B cell (primary cell): ENCODE measurements around the gene KIF26B. TPM values are rescaled to one million over a fixed set of nuclear protein-coding genes. Genes with fewer than 3 reads are reported as not detected.

Experiments
- ATAC-seq: fragments of 200-7000 bp; cut with Tn5 transposase; one replicate; pipeline ENCODE4 v1.10.0; 2021; ENCODE audit warnings: low read depth, mild to moderate bottlenecking, moderate number of reproducible peaks, moderate library complexity
- CTCF ChIA-PET: fragments of 350-600 bp; sonication (Branson Sonifier 250); formaldehyde crosslinking; loops from one replicate; lab custom pipeline; 2021; ENCODE audit warnings: antibody characterized with exemption, inconsistent platforms; lab: Charles Lee
- POLR2A ChIA-PET: fragments of 350-600 bp; sonication (Branson Sonifier 250); formaldehyde crosslinking; loops from one replicate; lab custom pipeline; 2021; ENCODE audit warnings: antibody characterized with exemption; lab: Charles Lee
- DNase-seq: peaks from one replicate; pipeline ENCODE4 v3.0.0; 2013
- H2AFZ ChIP-seq: 2 replicates; pipeline ENCODE4 v1.6.1; 2012; ENCODE audit warnings: mild to moderate bottlenecking, low read depth, low read length; ENCODE audit not compliant: insufficient read depth, poor library complexity, severe bottlenecking
- H3K27ac ChIP-seq, 2 donors: 1 replicate in 1 of 2; 2 replicates in 1 of 2; pipeline ENCODE4 v1.5.1; 2012 to 2013; ENCODE audit warnings: low read length in 2 of 2, mild to moderate bottlenecking in 2 of 2, moderate library complexity in 1 of 2
- H3K27me3 ChIP-seq, 4 experiments: fragments of 200-600 bp in 1 of 4; sonication (generic) in 1 of 4; replicated peaks in 1 of 4; 1 replicate in 2 of 4; 2 replicates in 2 of 4; pipeline versions ENCODE4 v1.6.1 to v1.7.0; 2013 to 2016; ENCODE audit warnings: low read length in 3 of 4, mild to moderate bottlenecking in 2 of 4, mixed read lengths in 1 of 4, moderate library complexity in 1 of 4; ENCODE audit not compliant: insufficient read depth in 4 of 4, control insufficient read depth in 3 of 4; ENCODE audit errors: control extremely low read depth in 1 of 4
- H3K36me3 ChIP-seq, 2 experiments: replicated peaks in 1 of 2; 1 replicate in 1 of 2; 2 replicates in 1 of 2; pipeline versions ENCODE4 v1.6.1 to v1.7.1; 2013; ENCODE audit warnings: low read length in 1 of 2; ENCODE audit not compliant: insufficient read depth in 2 of 2, control insufficient read depth in 1 of 2; ENCODE audit errors: control extremely low read depth in 1 of 2, extremely low read depth in 1 of 2
- H3K4me1 ChIP-seq, 2 donors: fragments of 200-600 bp in 1 of 2; sonication (generic) in 1 of 2; 1 replicate in 1 of 2; 2 replicates in 1 of 2; pipeline versions ENCODE4 v1.5.1 to v1.6.1; 2013 to 2017; ENCODE audit warnings: low read length in 2 of 2; ENCODE audit not compliant: control insufficient read depth in 2 of 2, insufficient read depth in 2 of 2
- H3K4me2 ChIP-seq: replicated peaks from 2 replicates; pipeline ENCODE3; 2012; ENCODE audit warnings: mild to moderate bottlenecking, low read depth, low read length; ENCODE audit not compliant: poor library complexity, severe bottlenecking
- H3K4me3 ChIP-seq, 5 experiments: fragments of 200-600 bp in 1 of 5; sonication (generic) in 1 of 5; 1 replicate in 3 of 5; 2 replicates in 2 of 5; pipeline versions ENCODE4 v1.5.1 to v1.7.0; 2011 to 2016; ENCODE audit warnings: low read length in 4 of 5, mild to moderate bottlenecking in 4 of 5, low read depth in 2 of 5, control low read depth in 1 of 5, moderate library complexity in 1 of 5; ENCODE audit not compliant: insufficient read depth in 1 of 5; ENCODE audit errors: control extremely low read depth in 1 of 5, extremely low read depth in 1 of 5
- H3K79me2 ChIP-seq: fragments of 200-600 bp; sonication (generic); one replicate; pipeline ENCODE4 v1.6.0; 2016; ENCODE audit warnings: low read length; ENCODE audit not compliant: control insufficient read depth, insufficient read depth
- H3K9ac ChIP-seq: fragments of 200-600 bp; sonication (generic); 2 replicates; pipeline ENCODE4 v1.6.1; 2017; ENCODE audit warnings: mild to moderate bottlenecking, low read length, moderate library complexity
- H3K9me3 ChIP-seq, 3 donors: one replicate each; pipeline versions ENCODE4 v1.6.1 to v1.7.1; 2013; ENCODE audit warnings: low read length in 2 of 3; ENCODE audit not compliant: control insufficient read depth in 2 of 3, insufficient read depth in 1 of 3; ENCODE audit errors: control extremely low read depth in 1 of 3
- H4K20me1 ChIP-seq: 2 replicates; pipeline ENCODE4 v1.6.0; 2012; ENCODE audit warnings: mild to moderate bottlenecking, low read length; ENCODE audit not compliant: insufficient read depth, control insufficient read depth, poor library complexity, severe bottlenecking
- H3K27ac Mint-ChIP-seq: one replicate; pipeline ENCODE4 v1.8.0; 2021; ENCODE audit warnings: mixed read lengths
- H3K27me3 Mint-ChIP-seq: one replicate; pipeline ENCODE4 v1.8.0; 2021; ENCODE audit warnings: mixed read lengths
- H3K4me1 Mint-ChIP-seq: one replicate; pipeline ENCODE4 v1.8.0; 2021; ENCODE audit warnings: mixed read lengths
- H3K4me3 Mint-ChIP-seq: one replicate; pipeline ENCODE4 v1.8.0; 2021; ENCODE audit warnings: mixed read lengths
- H3K9me3 Mint-ChIP-seq: one replicate; pipeline ENCODE4 v1.8.0; 2022; ENCODE audit warnings: mixed read lengths; ENCODE audit not compliant: insufficient read depth
- CTCF ChIP-seq: fragments of 200-600 bp; IDR thresholded peaks from one replicate; pipeline ENCODE4 v1.8.0; 2022; ENCODE audit warnings: antibody characterized with exemption, mild to moderate bottlenecking
- EZH2 ChIP-seq: IDR thresholded peaks from 2 replicates; pipeline ENCODE4 v1.6.1; 2012; ENCODE audit warnings: borderline replicate concordance, low read depth, mild to moderate bottlenecking, moderate library complexity, low read length; ENCODE audit not compliant: insufficient read depth, poor library complexity, severe bottlenecking
- WGBS: methylation state at CpG from one replicate; pipeline ENCODE4 v1.1.5; 2013; ENCODE audit warnings: missing lambda C conversion rate; ENCODE audit not compliant: insufficient coverage; 5-methylcytosine and 5-hydroxymethylcytosine counted together
- intact Hi-C: fragments of 100-400 bp; cut with micrococcal nuclease; formaldehyde crosslinking; loops from one replicate; pipeline ENCODE4 v1.10.0; 2022
- polyA plus RNA-seq: library from polyadenylated mRNA; depleted of rRNA; stranded (reverse); fragments of >200 nt; gene quantifications from 2 replicates; pipeline ENCODE4 v1.2.3, GENCODE V29; 2012
- total RNA-seq, 2 donors: library from RNA; stranded (reverse); fragments of 120-200 nt in 1 of 2; gene quantifications; 1 replicate in 1 of 2; 2 replicates in 1 of 2; pipeline versions ENCODE4 v1.2.3 to v1.2.4, GENCODE V29; 2013 to 2022

Gene KIF26B
- total and polyA plus RNA-seq, 2 donors (not counting 1 experiment from before 2014, with no cell fraction given), result 0.62 TPM; not detected in 1

DNA sequence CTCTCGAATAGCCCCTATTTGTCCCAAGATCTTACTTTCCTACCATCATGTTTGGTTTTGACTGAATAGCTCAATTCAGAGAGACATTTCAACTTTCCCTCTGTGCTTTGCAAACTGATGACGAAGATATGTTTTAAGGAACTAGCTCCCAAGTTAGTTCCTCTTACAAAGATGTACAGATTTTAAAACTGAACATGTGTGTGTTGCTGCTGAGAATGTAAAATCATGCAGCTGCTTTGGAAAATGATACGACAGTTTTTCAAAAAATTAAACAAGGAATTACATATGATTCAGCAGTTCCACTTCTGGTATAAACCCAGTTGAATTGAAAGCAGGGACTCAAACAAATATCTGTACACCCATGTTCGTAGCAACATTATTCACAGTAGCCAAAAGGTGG is 33.6 kb downstream of the KIF26B start:
- no peak for ATAC-seq
- Histone ChIP-seq H3K79me2 (no peaks in the 10 kb centered on the region), H3K27ac (no peak overlapping the region), H3K4me2 (no peak overlapping the region), H4K20me1 (no peaks in the 10 kb centered on the region), H3K4me3 (no peak overlapping the region), H3K36me3 (no peaks in the 10 kb centered on the region), H3K27me3 (peaks cover 0 to 3% (median 0%) of the 10 kb centered on the region in 4 experiments), H3K9me3 (peaks cover 0 to 4% (median 0%) of the 10 kb centered on the region in 3 donors), H3K9ac (no peak overlapping the region), H3K4me1 (no peaks in the 10 kb centered on the region), H2AFZ (peak overlapping the region; percentile 41)
- peaks cover 8% of the 10 kb centered on the region for H3K27me3 Mint-ChIP-seq
- no peaks in the 10 kb centered on the region for H3K4me1 Mint-ChIP-seq
- POLR2A ChIA-PET, result no interaction called here
- TF ChIP-seq CTCF, result no peak
- TF ChIP-seq EZH2, result no peak
- H3K27ac Mint-ChIP-seq, result no peak overlapping the region
- intact Hi-C loops, result no loop called here
- H3K4me3 Mint-ChIP-seq, result no peak overlapping the region
- H3K9me3 Mint-ChIP-seq, result no peaks in the 10 kb centered on the region
- CTCF ChIA-PET, result no interaction called here
- WGBS, result no CpG with 5 or more reads among the region's 4 CpGs
- DNase-seq, result no peak

- Mint-ChIP-seq H3K4me1 (no peaks in the 10 kb centered on the region), H3K27ac (no peak overlapping the region), H3K9me3 (no peaks in the 10 kb centered on the region), H3K27me3 (peaks cover 19% of the 10 kb centered on the region), H3K4me3 (no peak overlapping the region)
- DNase-seq (no peak), ATAC-seq (no peak)
- TF ChIP-seq CTCF (no peak), EZH2 (no peak)
- H3K27ac ChIP-seq, result no peak overlapping the region
- no peak overlapping the region for H3K4me3 ChIP-seq
- H3K9ac ChIP-seq, result no peak overlapping the region
- H3K4me2 ChIP-seq, result no peak overlapping the region
- no peaks in the 10 kb centered on the region for H3K79me2 ChIP-seq
- no peak overlapping the region for H2AFZ ChIP-seq
- no peaks in the 10 kb centered on the region for H3K4me1 ChIP-seq
- no peaks in the 10 kb centered on the region for H3K27me3 ChIP-seq
- ChIA-PET CTCF (no interaction called here), POLR2A (no interaction called here)
- WGBS, result 98% methylated on average over 5 of the region's 9 CpGs
- no peaks in the 10 kb centered on the region for H3K9me3 ChIP-seq
- H3K36me3 ChIP-seq, result no peaks in the 10 kb centered on the region
- intact Hi-C loops, result no loop called here
- no peaks in the 10 kb centered on the region for H4K20me1 ChIP-seq
Observed at GRCh38 chr1:245195398-245195797, 40.6 kb downstream of the KIF26B start.
